IMR-90 (cell line): ENCODE results near the gene OSBPL2. TPM values are rescaled to one million over a fixed set of nuclear protein-coding genes. Genes with fewer than 3 reads are reported as not detected.
A peak's percentile ranks its signal among the peaks of the same experiment; 100 is the strongest.

Experiments used
- ATAC-seq: fragments of 200-7000 bp; cut with Tn5 transposase; 2 replicates; pipeline ENCODE4 v1.9.1; 2020; ENCODE audit warnings: low read depth, mild to moderate bottlenecking, moderate library complexity
- BruUV-seq: library from RNA; stranded (reverse); fragments of 400-500 nt; replicated peaks from 2 replicates; lab custom pipeline; 2021; lab: Mats Ljungman, UMichigan
- CTCF ChIA-PET: fragments of 300-600 bp; formaldehyde crosslinking; extraction: SDS; loops from one replicate; lab custom pipeline; 2021; ENCODE audit warnings: antibody characterized with exemption; lab: Yijun Ruan, JAX
- POLR2A ChIA-PET: fragments of 300-600 bp; sonication (Branson Sonifier 250); formaldehyde crosslinking; loops from one replicate; lab custom pipeline; 2022; ENCODE audit warnings: antibody characterized with exemption; ENCODE audit not compliant: unreplicated experiment; lab: Charles Lee
- DNase-seq: peaks from one replicate; pipeline ENCODE4 v3.0.0; 2013
- H2AFZ ChIP-seq: replicated peaks from 2 replicates; pipeline ENCODE3; 2013; ENCODE audit warnings: low read length, mild to moderate bottlenecking; ENCODE audit not compliant: poor library complexity
- H2AK5ac ChIP-seq: 2 replicates; pipeline ENCODE4 v1.6.1; 2013; ENCODE audit warnings: low read depth, low read length, inconsistent platforms
- H2AK9ac ChIP-seq: replicated peaks from 2 replicates; pipeline ENCODE3; 2013; ENCODE audit warnings: mild to moderate bottlenecking, low read depth, low read length, moderate library complexity; ENCODE audit not compliant: poor library complexity
- H2BK120ac ChIP-seq: 2 replicates; pipeline ENCODE4 v1.6.1; 2013; ENCODE audit warnings: low read depth, low read length, inconsistent platforms
- H2BK15ac ChIP-seq: 3 replicates; pipeline ENCODE4 v1.6.1; 2013; ENCODE audit warnings: low read depth, low read length, inconsistent platforms
- H2BK20ac ChIP-seq: 2 replicates; pipeline ENCODE4 v1.6.1; 2013; ENCODE audit warnings: low read depth, mild to moderate bottlenecking, inconsistent platforms, low read length, moderate library complexity
- H2BK5ac ChIP-seq: 2 replicates; pipeline ENCODE4 v1.6.1; 2013; ENCODE audit warnings: mild to moderate bottlenecking, low read depth, low read length, inconsistent platforms; ENCODE audit not compliant: poor library complexity, severe bottlenecking
- H3K14ac ChIP-seq: replicated peaks from 2 replicates; pipeline ENCODE4 v1.6.1; 2013; ENCODE audit warnings: low read depth, low read length, inconsistent platforms
- H3K18ac ChIP-seq: 2 replicates; pipeline ENCODE4 v1.6.1; 2013; ENCODE audit warnings: low read depth, low read length, control low read depth
- H3K23ac ChIP-seq: 2 replicates; pipeline ENCODE4 v1.6.1; 2013; ENCODE audit warnings: low read depth, low read length, inconsistent platforms
- H3K27ac ChIP-seq: 2 replicates; pipeline ENCODE4 v1.5.1; 2013; ENCODE audit warnings: mild to moderate bottlenecking, control low read depth, low read length; ENCODE audit not compliant: insufficient read depth
- H3K27me3 ChIP-seq: 2 replicates; pipeline ENCODE4 v1.6.1; 2013; ENCODE audit warnings: low read length; ENCODE audit not compliant: control insufficient read depth, insufficient read depth
- H3K36me3 ChIP-seq: 2 replicates; pipeline ENCODE4 v1.6.1; 2013; ENCODE audit warnings: low read length, mixed read lengths; ENCODE audit not compliant: control insufficient read depth, insufficient read depth
- H3K4ac ChIP-seq: 2 replicates; pipeline ENCODE4 v1.6.1; 2013; ENCODE audit warnings: low read depth, low read length, inconsistent platforms
- H3K4me1 ChIP-seq: 2 replicates; pipeline ENCODE4 v1.6.1; 2013; ENCODE audit warnings: low read length, mixed read lengths; ENCODE audit not compliant: control insufficient read depth, insufficient read depth
- H3K4me2 ChIP-seq: 2 replicates; pipeline ENCODE4 v1.6.1; 2013; ENCODE audit warnings: low read depth, mild to moderate bottlenecking, control low read depth, low read length, moderate library complexity
- H3K4me3 ChIP-seq: 2 replicates; pipeline ENCODE4 v1.5.1; 2013; ENCODE audit warnings: low read depth, mild to moderate bottlenecking, control low read depth, low read length, moderate library complexity; ENCODE audit not compliant: insufficient read depth
- H3K56ac ChIP-seq: 2 replicates; pipeline ENCODE4 v1.6.1; 2013; ENCODE audit warnings: low read length, inconsistent platforms; ENCODE audit not compliant: insufficient read depth; ENCODE audit errors: extremely low read depth
- H3K79me1 ChIP-seq, 2 experiments: 2 replicates each; pipeline ENCODE4 v1.6.1; 2013; ENCODE audit warnings: low read length in 2 of 2, inconsistent platforms in 1 of 2, low read depth in 1 of 2
- H3K9ac ChIP-seq: 2 replicates; pipeline ENCODE4 v1.6.1; 2013; ENCODE audit warnings: low read depth, low read length, control low read depth
- H3K9me1 ChIP-seq: 2 replicates; pipeline ENCODE4 v1.6.1; 2013; ENCODE audit warnings: low read length, inconsistent platforms; ENCODE audit not compliant: insufficient read depth
- H3K9me3 ChIP-seq: 2 replicates; pipeline ENCODE4 v1.6.1; 2013; ENCODE audit warnings: low read length; ENCODE audit not compliant: control insufficient read depth, insufficient read depth
- H4K20me1 ChIP-seq: 2 replicates; pipeline ENCODE4 v1.6.1; 2013; ENCODE audit warnings: low read length, inconsistent platforms; ENCODE audit not compliant: insufficient read depth
- H4K5ac ChIP-seq: 2 replicates; pipeline ENCODE4 v1.6.1; 2013; ENCODE audit warnings: mild to moderate bottlenecking, low read depth, low read length, control low read depth
- H4K8ac ChIP-seq, 2 experiments: 2 replicates each; pipeline ENCODE4 v1.6.1; 2013; ENCODE audit warnings: low read depth in 2 of 2, low read length in 2 of 2, control low read depth in 1 of 2, inconsistent platforms in 1 of 2
- H4K91ac ChIP-seq: 2 replicates; pipeline ENCODE4 v1.6.1; 2013; ENCODE audit warnings: low read depth, low read length, inconsistent platforms; ENCODE audit not compliant: insufficient read depth
- CTCF ChIP-seq: conservative IDR thresholded peaks from 2 replicates; pipeline ENCODE4 v1.5.1; 2012; ENCODE audit warnings: mild to moderate bottlenecking, low read depth, low read length, improper control_type of control experiment
- MAZ ChIP-seq: IDR thresholded peaks from 2 replicates; pipeline ENCODE4 v1.6.1; 2012; ENCODE audit warnings: low read depth, mild to moderate bottlenecking, low read length, improper control_type of control experiment, moderate library complexity, borderline replicate concordance
- NFE2L2 ChIP-seq: fragments of 150-350 bp; IDR thresholded peaks from 2 replicates; pipeline ENCODE4 v1.6.1; 2016; ENCODE audit warnings: low read depth, mild to moderate bottlenecking, low read length
- RCOR1 ChIP-seq: IDR thresholded peaks from 2 replicates; pipeline ENCODE4 v1.6.1; 2012; ENCODE audit warnings: mild to moderate bottlenecking, low read length, improper control_type of control experiment; ENCODE audit not compliant: insufficient replicate concordance
- WGBS, 2 experiments: methylation state at CpG; one replicate each; pipeline versions ENCODE4 v1.1.5 to v1.1.7; 2013; ENCODE audit warnings: missing lambda C conversion rate in 2 of 2; ENCODE audit not compliant: insufficient read length in 1 of 2; ENCODE audit errors: extremely low coverage in 2 of 2; 5-methylcytosine and 5-hydroxymethylcytosine counted together
- dilution Hi-C: fragments of 300-500 bp; cut with HindIII; formaldehyde crosslinking; loops from one replicate; pipeline ENCODE4 v1.14.3; 2018; ENCODE audit warnings: low sequenced_read_pairs; ENCODE audit not compliant: unreplicated experiment
- in situ Hi-C: fragments of 300-500 bp; cut with MboI; formaldehyde crosslinking; loops from 3 replicates; pipeline ENCODE4 v1.14.3; 2019; ENCODE audit warnings: low sequenced_read_pairs, inconsistent platforms, mixed read lengths
- intact Hi-C: fragments of 100-400 bp; cut with micrococcal nuclease; formaldehyde crosslinking; loops from 2 replicates; pipeline ENCODE4 v1.10.0; 2022
- polyA plus RNA-seq, 3 experiments: library from polyadenylated mRNA; depleted of rRNA; stranded (reverse); fragments of >200 nt; gene quantifications; 2 replicates each; pipeline ENCODE4 v1.2.3, GENCODE V29; 2012; ENCODE audit warnings: low replicate concordance in 1 of 3
- total RNA-seq: library from RNA; depleted of rRNA; stranded (reverse); fragments of >200 nt; gene quantifications from 2 replicates; pipeline ENCODE4 v1.2.3, GENCODE V29; 2012
- TF ChIP-seq, protein P1 (sequence below): fragments of 150-350 bp; IDR thresholded peaks from 2 replicates; pipeline ENCODE4 v1.6.1; 2016; ENCODE audit warnings: low read depth, mild to moderate bottlenecking, low read length, moderate library complexity, borderline replicate concordance

OSBPL2 gene
- total and polyA plus RNA-seq, 2 of the 4 experiments (the other 2 are of a cell fraction): 19.3 to 27.6 TPM

DNA sequence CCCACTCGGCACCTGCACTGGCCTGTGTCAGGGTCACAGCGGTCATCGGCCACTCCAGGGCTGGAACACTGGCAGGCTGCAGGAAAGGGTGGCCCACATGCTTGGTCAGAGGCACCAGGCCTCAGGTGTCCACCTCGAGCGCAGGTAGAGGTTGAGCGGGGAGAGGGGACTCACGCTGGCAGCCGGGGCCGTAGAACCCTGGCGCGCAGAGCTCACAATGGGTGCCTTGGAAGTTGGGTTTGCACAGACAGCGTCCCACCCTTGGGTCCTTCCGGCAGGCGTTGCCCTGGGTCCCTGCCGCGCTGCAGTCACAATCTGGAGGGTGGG, 99.9 kb downstream of the OSBPL2 start:
- 96% methylated on average over 9 of the region's 16 CpGs; no CpG with 5 or more reads in 1 of the 2 experiments for WGBS, 2 experiments
- Histone ChIP-seq H3K4me3 (no peak overlapping the region), H2BK120ac (no peak overlapping the region), H3K14ac (no peak overlapping the region), H2AK9ac (no peak overlapping the region), H2BK20ac (no peak overlapping the region), H3K23ac (no peak overlapping the region), H3K27me3 (no peaks in the 10 kb centered on the region), H4K20me1 (no peaks in the 10 kb centered on the region; the same call in 1 of the 2 replicates), H2BK5ac (no peak overlapping the region), H3K9me1 (no peaks in the 10 kb centered on the region), H3K4me1 (no peaks in the 10 kb centered on the region), H2BK15ac (no peak overlapping the region), H3K36me3 (peaks cover 17% of the 10 kb centered on the region; the same call in 1 of the 2 replicates), H4K91ac (no peak overlapping the region), H4K5ac (no peak overlapping the region), H3K9ac (no peak overlapping the region), H3K27ac (no peak overlapping the region), H3K4ac (no peak overlapping the region), H3K18ac (no peak overlapping the region), H3K4me2 (no peak overlapping the region), H2AK5ac (no peak overlapping the region), H4K8ac (no peak overlapping the region), H3K9me3 (peaks cover 2% of the 10 kb centered on the region), H3K79me1 (no peaks in the 10 kb centered on the region), H3K56ac (no peak overlapping the region), H2AFZ (peak overlapping the region; percentile 14)
- in situ Hi-C loops (no loop called here), dilution Hi-C loops (no loop called here), intact Hi-C loops (no loop called here)
- POLR2A ChIA-PET: no interaction called here
- no peak for DNase-seq
- ATAC-seq: no peak
- no TSS peak for BruUV-seq
- CTCF ChIA-PET: no interaction called here
- TF ChIP-seq RCOR1 (no peak), NFE2L2 (no peak), CTCF (no peak), MAZ (no peak)
- TF ChIP-seq, protein P1, sequence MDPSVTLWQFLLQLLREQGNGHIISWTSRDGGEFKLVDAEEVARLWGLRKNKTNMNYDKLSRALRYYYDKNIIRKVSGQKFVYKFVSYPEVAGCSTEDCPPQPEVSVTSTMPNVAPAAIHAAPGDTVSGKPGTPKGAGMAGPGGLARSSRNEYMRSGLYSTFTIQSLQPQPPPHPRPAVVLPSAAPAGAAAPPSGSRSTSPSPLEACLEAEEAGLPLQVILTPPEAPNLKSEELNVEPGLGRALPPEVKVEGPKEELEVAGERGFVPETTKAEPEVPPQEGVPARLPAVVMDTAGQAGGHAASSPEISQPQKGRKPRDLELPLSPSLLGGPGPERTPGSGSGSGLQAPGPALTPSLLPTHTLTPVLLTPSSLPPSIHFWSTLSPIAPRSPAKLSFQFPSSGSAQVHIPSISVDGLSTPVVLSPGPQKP: no peak
